RWPE1 (cell line): Measurements from ENCODE around the gene PROX1.

Source experiments
- CTCF ChIA-PET: fragments of 350-600 bp; sonication (Branson Sonifier 250); formaldehyde crosslinking; extraction: SDS; loops from one replicate; lab custom pipeline; 2021; lab: Yijun Ruan, JAX
- POLR2A ChIA-PET: fragments of 400-600 bp; formaldehyde crosslinking; extraction: SDS; loops from one replicate; lab custom pipeline; 2020; ENCODE audit warnings: antibody characterized with exemption; ENCODE audit not compliant: low non-redundant PET; lab: Yijun Ruan, JAX
- DNase-seq: peaks from one replicate; pipeline ENCODE4 v3.0.0; 2012; ENCODE audit warnings: low spot score
- H3K27ac ChIP-seq: fragments of 450-650 bp; 2 replicates; pipeline ENCODE4 v1.5.1; 2017
- CTCF ChIP-seq: fragments of 450-650 bp; conservative IDR thresholded peaks from 2 replicates; pipeline ENCODE4 v1.5.1; 2017; ENCODE audit warnings: low read depth, mild to moderate bottlenecking

The PROX1 gene

GRCh38 chr1:214008791-214009422 is 21.1 kb downstream of the PROX1 start:
- no peak for DNase-seq
- TF ChIP-seq CTCF, result no peak
- no peak overlapping the region for H3K27ac ChIP-seq
- ChIA-PET CTCF (no interaction called here), POLR2A (no interaction called here)

GRCh38 chr1:214009423-214010196 is 21.8 kb downstream of the PROX1 start:
- POLR2A ChIA-PET, result no interaction called here
- CTCF ChIA-PET, result no interaction called here
- no peak for TF ChIP-seq CTCF

GRCh38 chr1:214010197-214010573 is 22.4 kb downstream of the PROX1 start:
- TF ChIP-seq CTCF, result no peak
- DNase-seq, result no peak
- no peak overlapping the region for H3K27ac ChIP-seq
- ChIA-PET CTCF (no interaction called here), POLR2A (no interaction called here)

More at GRCh38 chr1:214009423-214010196, 21.8 kb downstream of the PROX1 start:
- DNase-seq, result no peak
- H3K27ac ChIP-seq, result no peak overlapping the region

GRCh38 chr1:214010717-214011116 is 22.9 kb downstream of the PROX1 start:
- ChIA-PET CTCF (no interaction called here), POLR2A (no interaction called here)
- TF ChIP-seq CTCF, result no peak
- no peak for DNase-seq
- no peak overlapping the region for H3K27ac ChIP-seq

- no peak for DNase-seq
- CTCF ChIA-PET, result interaction anchor here (0.7 kb wide), 1 partner anchor 12 kb away, joined by 3 read pairs; no protein-coding TSS in a partner anchor
- no peak overlapping the region for H3K27ac ChIP-seq
- TF ChIP-seq CTCF, result no peak
- POLR2A ChIA-PET, result no interaction called here
These were observed 24.6 kb downstream of the PROX1 start for GRCh38 chr1:214012418-214012817.

- POLR2A ChIA-PET, result no interaction called here
- TF ChIP-seq CTCF, result no peak
- DNase-seq, result no peak
- H3K27ac ChIP-seq, result no peak overlapping the region
- CTCF ChIA-PET, result no interaction called here
These were observed 26.0 kb downstream of the PROX1 start for GRCh38 chr1:214013614-214014377.
